GM19023 (cell line): ENCODE measurements around the gene RFPL2.

ENCODE experiments used
- ATAC-seq: cut with Tn5 transposase; IDR thresholded peaks from one replicate; pipeline ENCODE4 v1.9.1; 2021; ENCODE audit warnings: mild to moderate bottlenecking, moderate library complexity; ENCODE audit not compliant: unreplicated experiment

Gene RFPL2

DNA sequence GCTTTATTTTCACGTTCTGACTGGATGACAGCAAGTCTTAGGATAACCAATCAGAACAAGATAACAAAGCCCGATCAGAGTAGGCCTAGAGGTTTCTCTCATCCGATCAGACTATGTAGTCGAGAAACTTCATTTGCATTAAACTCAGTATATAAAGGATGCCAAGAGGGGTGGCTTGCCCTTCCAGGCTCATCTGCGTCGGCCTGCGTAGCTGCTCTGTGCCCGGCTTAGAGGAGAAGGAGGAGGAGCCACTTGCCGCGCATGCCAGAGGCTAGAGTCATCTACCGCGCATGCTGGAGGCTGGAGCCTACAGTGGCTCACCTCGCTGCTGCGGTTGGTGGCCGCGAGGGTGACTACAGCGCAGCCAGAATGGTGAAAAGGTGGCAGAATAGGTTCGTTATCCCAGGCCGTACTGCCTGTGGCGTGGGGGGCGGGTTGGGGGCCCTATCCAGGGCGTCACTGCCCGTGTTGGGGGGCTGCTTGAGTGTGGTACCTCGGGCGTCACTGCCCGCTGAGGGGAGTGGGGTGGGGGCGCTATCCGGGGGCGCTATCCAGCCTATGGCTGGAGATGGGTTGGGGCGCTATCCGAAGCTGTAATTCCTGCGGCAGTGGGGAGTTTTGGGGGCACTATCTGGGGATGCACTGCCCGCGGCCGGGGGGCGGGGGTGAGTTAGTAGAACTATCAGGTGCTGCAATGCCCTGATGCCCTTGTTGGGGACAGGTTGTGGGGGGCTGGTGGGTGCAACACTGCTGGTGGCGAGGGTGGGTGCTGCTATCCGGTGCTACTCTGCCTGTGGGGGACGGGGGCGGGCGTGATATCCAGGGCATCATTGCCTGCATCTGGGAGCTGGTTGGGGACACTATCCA is at the start of gene RFPL2:
RFPL2 (minus strand) TSS at position 218 of the 867 bp plus-strand sequence. CDS start 2,622 bp downstream, outside the sequence.
- ATAC-seq: no peak

GRCh38 chr22:32249231-32249630 is 44.4 kb upstream of the RFPL2 start:
- ATAC-seq: no peak

GRCh38 chr22:32248276-32248675 is 43.4 kb upstream of the RFPL2 start:
- no peak for ATAC-seq

DNA sequence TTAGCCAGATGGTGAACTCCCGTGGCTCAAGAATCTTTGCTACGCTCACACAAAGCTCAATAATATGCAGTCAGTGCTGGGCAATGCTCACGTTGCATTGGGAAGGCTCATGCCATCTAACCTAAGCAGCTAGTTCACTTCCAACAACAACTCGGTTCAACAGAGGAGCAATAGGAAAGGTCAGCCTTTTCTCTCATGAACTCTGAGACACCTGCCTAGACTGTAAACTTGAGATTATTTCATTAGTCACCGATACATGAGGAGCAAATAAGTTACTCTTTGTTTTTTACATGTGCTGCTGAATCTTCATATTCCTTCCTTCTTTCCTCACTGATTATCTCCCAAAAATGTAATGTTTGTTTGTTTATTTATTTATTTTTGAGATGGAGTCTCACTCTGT is 41.3 kb upstream of the RFPL2 start:
- ATAC-seq: no peak

DNA sequence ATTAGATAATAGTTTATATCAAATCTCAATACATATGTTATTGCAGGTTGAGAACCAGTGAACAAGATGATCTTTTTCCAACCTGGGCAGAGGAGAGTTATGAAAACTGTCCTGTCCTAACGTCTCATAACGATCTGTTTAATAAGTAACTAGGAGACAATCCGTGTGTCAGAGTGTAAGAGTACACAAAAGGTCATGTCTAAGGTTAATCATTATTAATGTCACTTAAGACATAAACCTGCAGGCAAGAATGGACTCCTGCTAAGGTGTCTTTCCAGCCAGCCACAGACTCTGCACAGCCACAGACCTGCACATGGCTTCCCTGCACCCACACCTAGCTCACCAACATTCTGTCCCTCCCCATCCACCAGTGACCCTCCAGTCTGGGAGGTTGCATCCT is 40.2 kb upstream of the RFPL2 start:
- ATAC-seq: no peak

GRCh38 chr22:32244547-32244946 is 39.7 kb upstream of the RFPL2 start:
- ATAC-seq: no peak

- ATAC-seq: no peak
These were observed 35.6 kb upstream of the RFPL2 start for GRCh38 chr22:32240461-32240860.

GRCh38 chr22:32237906-32238305 is 33.0 kb upstream of the RFPL2 start:
- ATAC-seq: no peak

- no peak for ATAC-seq
These were observed 32.1 kb upstream of the RFPL2 start for GRCh38 chr22:32236970-32237369.

- ATAC-seq: no peak
These were observed 28.2 kb upstream of the RFPL2 start for GRCh38 chr22:32233091-32233490.

- ATAC-seq: no peak
These were observed 27.4 kb upstream of the RFPL2 start for GRCh38 chr22:32232191-32232830.

- no peak for ATAC-seq
These were observed 21.6 kb upstream of the RFPL2 start for GRCh38 chr22:32226326-32227104.

DNA sequence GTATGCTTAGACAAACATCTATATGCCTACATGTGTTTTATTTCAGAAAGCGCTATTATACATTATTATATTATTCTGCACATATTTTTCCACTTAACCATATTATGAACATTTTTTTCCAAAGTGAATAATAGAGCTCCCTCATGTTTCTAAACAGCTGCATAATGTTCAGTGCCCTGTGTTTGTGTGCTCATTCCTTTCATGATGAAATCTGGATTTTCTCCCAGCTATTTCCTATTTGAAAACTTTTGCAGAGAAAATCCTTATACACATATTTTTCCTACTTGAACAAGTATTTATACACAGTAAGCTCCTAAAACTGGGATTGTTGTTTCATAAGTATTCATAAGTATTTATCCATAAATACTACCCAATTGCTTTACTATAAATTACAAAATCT is 18.1 kb upstream of the RFPL2 start:
- no peak for ATAC-seq

GRCh38 chr22:32219026-32219425 is 14.2 kb upstream of the RFPL2 start:
- ATAC-seq: no peak

- no peak for ATAC-seq
These were observed 13.6 kb upstream of the RFPL2 start for GRCh38 chr22:32218470-32218869.

- no peak for ATAC-seq
These were observed 12.6 kb upstream of the RFPL2 start for GRCh38 chr22:32217465-32217864.

GRCh38 chr22:32216911-32217310 is 12.0 kb upstream of the RFPL2 start:
- no peak for ATAC-seq

- no peak for ATAC-seq
These were observed 6.1 kb upstream of the RFPL2 start for GRCh38 chr22:32211011-32211410.

DNA sequence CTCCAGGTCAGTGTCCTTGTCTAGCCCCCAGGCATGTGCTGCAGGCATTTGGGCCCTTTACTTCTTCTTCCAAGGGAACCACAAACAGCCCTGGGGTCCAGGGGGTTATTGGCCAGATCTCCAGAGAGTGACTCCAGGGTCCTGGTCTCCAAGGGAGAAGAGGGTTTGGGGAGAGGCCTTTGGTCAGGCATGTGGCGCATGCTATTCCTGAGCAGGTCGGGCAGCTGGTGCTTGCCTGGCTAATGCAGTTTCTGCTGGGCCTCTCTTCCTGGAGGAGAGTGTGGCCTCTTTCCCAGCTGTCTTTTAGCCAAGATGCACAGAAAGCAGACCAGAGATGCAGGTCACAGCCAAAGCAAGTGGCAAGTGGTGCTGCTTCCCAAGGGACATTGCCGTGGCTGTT is 3.8 kb upstream of the RFPL2 start:
- no peak for ATAC-seq

GRCh38 chr22:32207971-32208480 is 3.2 kb upstream of the RFPL2 start:
- ATAC-seq: no peak
